ENCODE data around the gene MAN1C1. TPM values are rescaled to one million over a fixed set of nuclear protein-coding genes. Genes with fewer than 3 reads are reported as not detected.

Gene MAN1C1
- total RNA-seq, 1 donor from 2014 or later, result 9.1 TPM

- DNase-seq (ENCODE audit: extremely low spot score, unreplicated experiment), result no peak
- no peaks in the 10 kb centered on the region for H3K9me3 Mint-ChIP-seq
- H3K36me3 Mint-ChIP-seq, result no peaks in the 10 kb centered on the region
- H3K27ac Mint-ChIP-seq, result no peak overlapping the region
- H3K4me3 Mint-ChIP-seq, result no peak overlapping the region
- peaks cover 43% of the 10 kb centered on the region for H3K27me3 Mint-ChIP-seq
- H3K4me1 Mint-ChIP-seq (ENCODE audit: unreplicated experiment), result peaks cover 13% of the 10 kb centered on the region
- TF ChIP-seq CTCF (conservative IDR thresholded peaks at IDR 0.05), result no peak
These were observed 5.3 kb downstream of the MAN1C1 start for GRCh38 chr1:25621876-25622275.

GRCh38 chr1:25622531-25622930, 5.9 kb downstream of the MAN1C1 start:
- peaks cover 43% of the 10 kb centered on the region for H3K27me3 Mint-ChIP-seq
- H3K9me3 Mint-ChIP-seq, result no peaks in the 10 kb centered on the region
- no peak for TF ChIP-seq CTCF (conservative IDR thresholded peaks at IDR 0.05)
- peaks cover 13% of the 10 kb centered on the region for H3K4me1 Mint-ChIP-seq (ENCODE audit: unreplicated experiment)
- no peak overlapping the region for H3K27ac Mint-ChIP-seq
- H3K4me3 Mint-ChIP-seq, result no peak overlapping the region
- no peak for DNase-seq (ENCODE audit: extremely low spot score, unreplicated experiment)
- no peaks in the 10 kb centered on the region for H3K36me3 Mint-ChIP-seq

GRCh38 chr1:25623007-25623406, 6.4 kb downstream of the MAN1C1 start:
- no peak for TF ChIP-seq CTCF (conservative IDR thresholded peaks at IDR 0.05)
- H3K36me3 Mint-ChIP-seq, result no peaks in the 10 kb centered on the region
- H3K4me1 Mint-ChIP-seq (ENCODE audit: unreplicated experiment), result peaks cover 13% of the 10 kb centered on the region
- H3K27me3 Mint-ChIP-seq, result peaks cover 43% of the 10 kb centered on the region
- no peak overlapping the region for H3K4me3 Mint-ChIP-seq
- H3K9me3 Mint-ChIP-seq, result no peaks in the 10 kb centered on the region
- DNase-seq (ENCODE audit: extremely low spot score, unreplicated experiment), result no peak
- no peak overlapping the region for H3K27ac Mint-ChIP-seq

- TF ChIP-seq CTCF (conservative IDR thresholded peaks at IDR 0.05), result no peak
- H3K4me1 Mint-ChIP-seq (ENCODE audit: unreplicated experiment), result peaks cover 7% of the 10 kb centered on the region
- no peak overlapping the region for H3K27ac Mint-ChIP-seq
These were observed 7.1 kb downstream of the MAN1C1 start for GRCh38 chr1:25623731-25624130.

GRCh38 chr1:25624156-25624555, 7.6 kb downstream of the MAN1C1 start:
- Mint-ChIP-seq H3K4me3 (no peak overlapping the region), H3K27me3 (peaks cover 32% of the 10 kb centered on the region), H3K4me1 (ENCODE audit: unreplicated experiment) (peaks cover 3% of the 10 kb centered on the region), H3K36me3 (no peaks in the 10 kb centered on the region), H3K9me3 (no peaks in the 10 kb centered on the region), H3K27ac (no peak overlapping the region)
- no peak for DNase-seq (ENCODE audit: extremely low spot score, unreplicated experiment)
- TF ChIP-seq CTCF (conservative IDR thresholded peaks at IDR 0.05), result no peak

More at GRCh38 chr1:25623731-25624130, 7.1 kb downstream of the MAN1C1 start:
- peaks cover 36% of the 10 kb centered on the region for H3K27me3 Mint-ChIP-seq
- no peak for DNase-seq (ENCODE audit: extremely low spot score, unreplicated experiment)
- H3K36me3 Mint-ChIP-seq, result no peaks in the 10 kb centered on the region
- H3K9me3 Mint-ChIP-seq, result no peaks in the 10 kb centered on the region
- no peak overlapping the region for H3K4me3 Mint-ChIP-seq

- no peak for TF ChIP-seq CTCF (conservative IDR thresholded peaks at IDR 0.05)
- no peak overlapping the region for H3K4me3 Mint-ChIP-seq
- H3K4me1 Mint-ChIP-seq (ENCODE audit: unreplicated experiment), result no peaks in the 10 kb centered on the region
- H3K36me3 Mint-ChIP-seq, result no peaks in the 10 kb centered on the region
- H3K27me3 Mint-ChIP-seq, result peaks cover 27% of the 10 kb centered on the region
- DNase-seq (ENCODE audit: extremely low spot score, unreplicated experiment), result no peak
- no peaks in the 10 kb centered on the region for H3K9me3 Mint-ChIP-seq
- no peak overlapping the region for H3K27ac Mint-ChIP-seq
These were observed 8.0 kb downstream of the MAN1C1 start for GRCh38 chr1:25624604-25625003.

Data from type B pancreatic cell (in vitro differentiated cells).